H4 (cell line): Measurements from ENCODE around the gene TSPAN18. TPM values are rescaled to one million over a fixed set of nuclear protein-coding genes. Genes with fewer than 3 reads are reported as not detected.

ENCODE experiments used
- DNase-seq: peaks from one replicate; pipeline ENCODE4 v3.0.0-alpha.2; 2015; ENCODE audit warnings: low spot score
- total RNA-seq: library from RNA; depleted of rRNA; stranded (reverse); fragments of >200 nt; shearing (Covaris generic); gene quantifications from 2 replicates; pipeline ENCODE4 v1.2.3, GENCODE V29; 2014; rRNA removed

The TSPAN18 gene
- total RNA-seq, 1 experiment from 2014 or later = 0.83 TPM

- no peak for DNase-seq
These were observed 252.2 kb downstream of the TSPAN18 start for GRCh38 chr11:44978961-44979331.

- peak; percentile 83 for DNase-seq
These were observed 253.0 kb downstream of the TSPAN18 start for GRCh38 chr11:44979543-44980399.

- DNase-seq = no peak
These were observed 254.0 kb downstream of the TSPAN18 start for GRCh38 chr11:44980533-44981427.

Other genes starting within 250 kb of the TSPAN18 start
- gene CD82, start 161.3 kb upstream of the TSPAN18 start, total RNA-seq = 6.7 and 15.7 TPM in 2 replicates
- 10.4 and 13.5 TPM in 2 replicates for gene TP53I11, start 223.9 kb downstream of the TSPAN18 start, total RNA-seq